ENCODE data around the gene CNN1.

- TF ChIP-seq, protein P1, sequence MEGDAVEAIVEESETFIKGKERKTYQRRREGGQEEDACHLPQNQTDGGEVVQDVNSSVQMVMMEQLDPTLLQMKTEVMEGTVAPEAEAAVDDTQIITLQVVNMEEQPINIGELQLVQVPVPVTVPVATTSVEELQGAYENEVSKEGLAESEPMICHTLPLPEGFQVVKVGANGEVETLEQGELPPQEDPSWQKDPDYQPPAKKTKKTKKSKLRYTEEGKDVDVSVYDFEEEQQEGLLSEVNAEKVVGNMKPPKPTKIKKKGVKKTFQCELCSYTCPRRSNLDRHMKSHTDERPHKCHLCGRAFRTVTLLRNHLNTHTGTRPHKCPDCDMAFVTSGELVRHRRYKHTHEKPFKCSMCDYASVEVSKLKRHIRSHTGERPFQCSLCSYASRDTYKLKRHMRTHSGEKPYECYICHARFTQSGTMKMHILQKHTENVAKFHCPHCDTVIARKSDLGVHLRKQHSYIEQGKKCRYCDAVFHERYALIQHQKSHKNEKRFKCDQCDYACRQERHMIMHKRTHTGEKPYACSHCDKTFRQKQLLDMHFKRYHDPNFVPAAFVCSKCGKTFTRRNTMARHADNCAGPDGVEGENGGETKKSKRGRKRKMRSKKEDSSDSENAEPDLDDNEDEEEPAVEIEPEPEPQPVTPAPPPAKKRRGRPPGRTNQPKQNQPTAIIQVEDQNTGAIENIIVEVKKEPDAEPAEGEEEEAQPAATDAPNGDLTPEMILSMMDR (IDR thresholded peaks at IDR 0.05), result no peak
- no peak for TF ChIP-seq POLR2A (IDR thresholded peaks at IDR 0.05)
Observed at GRCh38 chr19:11541238-11541637, 2.6 kb downstream of the CNN1 start.
